ENCODE results near the gene CFI.
"Not testable (repeated sequence)": the region's sequence is repeated elsewhere in the genome, so short reads cannot be mapped to it uniquely, and the experiment has no call there.

CFI gene

DNA sequence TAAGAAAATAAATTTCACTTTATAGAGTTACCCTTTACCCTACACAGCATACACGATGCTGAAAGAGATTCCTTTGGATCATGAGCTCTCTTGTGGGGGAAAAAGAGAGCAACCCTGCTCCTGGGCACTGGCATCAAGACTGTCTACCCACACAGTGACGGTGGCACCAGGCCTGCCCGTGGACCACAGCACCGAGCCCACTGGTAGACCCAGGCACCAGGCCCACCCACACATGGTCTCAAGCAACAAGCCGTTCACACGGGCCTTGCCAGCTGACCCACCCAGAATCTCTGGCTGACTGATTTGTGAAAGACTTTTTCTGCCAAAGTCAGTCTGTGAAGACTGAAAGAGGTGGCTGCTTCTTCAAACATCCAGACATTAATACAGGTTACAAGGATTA lies 6.7 kb downstream of the CFI start:
- DNase-seq: no peak

DNA sequence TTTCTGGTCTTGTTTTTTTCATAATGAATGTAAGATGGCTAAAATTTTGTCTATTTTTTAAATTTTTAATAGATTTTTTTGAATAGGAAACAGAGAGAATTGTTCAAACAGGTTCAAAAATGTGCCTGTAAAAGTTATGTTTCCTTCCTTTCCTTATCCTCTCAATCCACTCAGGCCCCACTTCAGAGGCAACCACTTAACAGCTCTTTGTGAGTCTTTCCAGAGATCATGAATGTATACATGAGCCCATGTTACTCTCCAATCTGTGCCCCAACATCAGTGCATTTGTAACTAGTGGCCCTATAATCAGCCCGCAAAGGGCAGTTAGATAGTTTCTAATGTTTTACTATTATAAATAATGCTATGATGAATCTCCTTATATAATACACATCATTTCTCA lies 14.0 kb downstream of the CFI start:
- DNase-seq: no peak

DNA sequence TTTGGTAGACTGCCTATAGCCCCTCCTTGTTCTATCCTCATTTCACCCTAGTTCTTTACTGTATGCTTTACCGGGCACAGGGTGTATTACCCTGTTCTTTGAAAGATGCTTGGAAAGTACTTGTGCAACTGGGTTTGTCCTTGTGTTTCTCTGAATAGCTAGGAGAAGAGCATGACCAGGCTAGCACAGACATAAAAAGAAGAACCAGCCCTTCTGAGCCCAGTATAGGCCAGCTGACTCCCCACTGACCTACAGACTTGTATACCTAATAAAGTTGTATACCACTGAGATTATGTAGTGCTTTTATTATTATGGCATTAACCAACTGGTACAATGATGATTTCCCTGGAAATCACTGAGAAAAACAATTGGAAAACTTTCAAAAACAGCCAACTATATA lies 15.0 kb downstream of the CFI start:
- no peak for DNase-seq

DNA sequence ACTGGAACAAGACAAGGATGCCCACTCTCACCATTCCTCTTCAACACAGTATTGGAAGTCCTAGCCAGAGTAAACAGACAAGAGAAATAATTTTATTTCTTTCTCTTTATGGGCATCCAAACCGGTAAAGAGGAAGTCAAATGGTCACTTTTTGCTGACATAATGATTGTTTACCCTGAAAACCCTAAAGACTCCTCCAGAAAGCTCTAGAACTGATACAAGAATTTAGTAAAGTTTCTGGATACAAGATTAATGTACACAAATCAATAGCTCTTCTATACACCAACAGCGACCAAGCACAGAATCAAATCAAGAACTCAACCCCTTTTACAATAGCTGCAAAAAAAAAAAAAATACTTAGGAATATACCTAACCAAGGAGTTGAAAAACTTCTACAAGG lies 19.7 kb downstream of the CFI start:
- DNase-seq: not testable (repeated sequence)

DNA sequence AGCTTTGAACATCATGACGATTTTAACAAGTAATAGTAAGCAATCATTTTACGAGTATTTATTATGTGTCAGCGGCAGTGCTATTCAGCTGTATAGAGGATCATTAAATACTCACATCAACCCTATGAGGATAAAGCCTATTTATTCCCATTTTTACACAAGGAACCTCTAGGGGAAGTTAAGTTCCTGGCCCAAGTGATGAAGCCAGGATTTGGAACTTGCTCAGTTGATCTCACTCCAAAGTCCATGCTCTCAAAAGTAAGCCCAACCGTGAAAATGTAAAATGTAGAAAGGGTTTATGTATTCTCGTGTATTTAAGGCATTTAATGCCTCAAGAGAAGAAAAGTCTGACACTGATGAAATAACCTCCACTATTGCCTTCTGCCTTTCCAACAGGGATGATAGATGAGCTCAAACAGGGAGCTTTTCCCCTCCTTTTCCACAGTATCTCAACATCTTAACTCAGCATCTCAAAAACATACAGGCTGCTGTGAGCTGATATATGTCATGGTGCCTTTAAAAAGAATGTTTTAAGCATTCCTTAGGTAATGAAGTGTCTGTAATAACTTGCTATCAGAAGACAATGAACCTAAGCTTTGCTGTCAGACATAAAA lies 36.9 kb downstream of the CFI start:
- DNase-seq: no peak

DNA sequence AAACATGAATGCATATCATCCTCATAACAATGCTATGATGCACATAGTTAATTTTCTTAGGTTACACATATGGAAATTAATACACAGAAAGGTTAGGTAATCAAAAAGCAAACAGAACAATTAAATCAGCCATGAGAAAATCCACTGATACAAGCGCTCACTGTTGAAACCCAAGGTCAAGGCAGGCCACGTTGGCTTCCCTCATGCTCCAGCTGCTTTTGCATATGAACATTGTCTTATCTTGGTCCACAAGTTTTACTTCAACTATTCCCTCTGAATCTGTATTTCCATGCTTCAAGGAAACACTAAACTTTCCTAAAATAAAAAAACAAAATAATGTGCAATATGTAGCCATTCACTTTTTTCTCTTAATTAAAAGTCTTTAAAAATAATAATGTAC lies 37.4 kb downstream of the CFI start:
- DNase-seq: no peak

- DNase-seq: no peak
Measured at GRCh38 chr4:109760682-109761081, 41.1 kb downstream of the CFI start.

DNA sequence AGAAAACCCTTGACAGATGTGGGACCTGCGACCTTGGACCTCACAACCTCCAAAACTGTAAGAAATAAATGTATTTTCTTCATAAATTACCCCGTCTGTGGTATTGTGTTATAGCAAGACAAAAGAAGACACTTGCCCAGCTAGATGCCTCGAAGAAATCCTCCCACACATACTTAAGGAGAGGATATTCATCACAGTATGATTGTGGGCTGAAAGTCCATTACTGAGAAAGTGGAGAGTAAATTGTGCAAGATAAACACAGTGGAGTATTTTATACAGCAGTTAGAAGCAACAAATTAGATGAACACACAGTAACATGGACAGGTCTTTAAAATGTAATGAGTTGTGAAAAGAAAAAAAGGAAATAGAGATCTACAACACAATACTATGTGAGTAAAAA lies 46.1 kb downstream of the CFI start:
- no peak for DNase-seq

- DNase-seq: no peak
Measured at GRCh38 chr4:109754093-109754857, 47.5 kb downstream of the CFI start.

- DNase-seq: no peak
Measured at GRCh38 chr4:109752525-109752924, 49.3 kb downstream of the CFI start.

GRCh38 chr4:109751852-109752251 lies 49.9 kb downstream of the CFI start:
- no peak for DNase-seq

GRCh38 chr4:109750652-109751244 lies 51.1 kb downstream of the CFI start:
- DNase-seq: no peak

DNA sequence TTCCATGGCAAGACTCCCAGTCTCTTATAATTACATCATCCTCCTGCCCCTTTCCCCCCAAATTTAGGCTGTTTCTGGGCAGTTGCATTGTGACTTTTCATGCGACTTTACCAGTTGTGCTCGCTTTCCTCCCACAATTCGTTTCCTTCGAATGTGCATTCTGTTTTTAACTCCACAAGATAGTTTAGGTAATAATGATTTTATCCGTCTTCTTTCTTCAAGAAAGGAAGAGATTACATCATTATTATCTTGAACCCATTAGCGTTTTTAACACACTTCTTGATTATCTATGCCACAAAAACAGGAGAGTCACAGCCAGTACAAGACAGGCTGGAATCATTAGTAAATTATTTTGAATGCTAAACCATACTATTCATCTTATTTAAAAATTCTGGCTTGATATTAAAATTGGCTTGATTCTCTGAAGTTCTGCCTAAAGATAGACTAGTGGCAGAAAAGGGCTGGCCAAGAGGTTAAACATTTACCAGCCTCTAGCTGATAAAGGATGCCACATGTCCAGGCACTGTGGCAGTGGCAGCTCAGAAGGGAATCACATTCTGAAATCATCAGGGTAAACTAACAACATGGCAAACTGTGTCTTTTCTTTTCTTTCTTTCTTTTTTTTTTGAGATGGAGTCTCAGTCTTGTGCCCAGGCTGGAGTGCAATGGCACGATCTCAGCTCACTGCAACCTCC lies 52.3 kb downstream of the CFI start:
- no peak for DNase-seq

DNA sequence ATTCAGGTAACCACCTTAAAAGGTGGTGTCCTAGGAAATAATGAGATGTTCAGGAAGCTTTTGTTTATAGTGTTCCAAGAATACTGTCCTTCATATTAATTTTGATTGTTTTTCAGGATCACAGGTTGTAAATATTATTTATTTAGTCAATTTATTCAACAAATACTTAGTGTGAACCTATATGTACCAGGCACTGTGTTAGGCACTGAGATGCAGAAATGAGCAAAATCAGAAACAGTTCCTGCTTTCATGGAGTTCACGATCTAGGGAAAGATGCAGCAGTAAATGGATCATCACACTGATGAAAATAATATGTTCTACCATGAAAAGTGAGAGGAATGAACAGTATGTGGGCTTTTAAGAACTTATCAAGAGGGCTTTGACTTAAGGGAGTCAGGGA lies 53.7 kb downstream of the CFI start:
- no peak for DNase-seq

- DNase-seq: no peak
Measured at GRCh38 chr4:109746728-109747127, 55.1 kb downstream of the CFI start.

DNA sequence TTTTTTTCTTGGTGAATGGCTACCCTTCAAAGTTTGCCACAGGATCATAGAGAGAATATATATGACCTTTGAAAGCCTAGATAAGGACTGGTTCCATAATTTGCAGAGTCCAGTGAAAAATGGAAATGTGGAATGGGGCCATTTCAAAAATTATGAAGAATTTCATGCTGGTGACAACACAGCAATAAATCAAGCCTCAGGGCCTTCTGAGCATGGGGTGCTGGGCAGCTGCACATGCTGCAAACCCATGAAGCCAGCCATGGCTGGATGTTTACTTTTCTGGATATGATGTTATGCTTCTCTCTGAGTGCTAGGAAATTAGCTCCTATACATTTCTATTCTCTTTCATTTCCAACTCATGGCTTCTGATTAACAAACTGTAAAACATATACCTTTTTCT lies 56.0 kb downstream of the CFI start:
- DNase-seq: no peak

DNA sequence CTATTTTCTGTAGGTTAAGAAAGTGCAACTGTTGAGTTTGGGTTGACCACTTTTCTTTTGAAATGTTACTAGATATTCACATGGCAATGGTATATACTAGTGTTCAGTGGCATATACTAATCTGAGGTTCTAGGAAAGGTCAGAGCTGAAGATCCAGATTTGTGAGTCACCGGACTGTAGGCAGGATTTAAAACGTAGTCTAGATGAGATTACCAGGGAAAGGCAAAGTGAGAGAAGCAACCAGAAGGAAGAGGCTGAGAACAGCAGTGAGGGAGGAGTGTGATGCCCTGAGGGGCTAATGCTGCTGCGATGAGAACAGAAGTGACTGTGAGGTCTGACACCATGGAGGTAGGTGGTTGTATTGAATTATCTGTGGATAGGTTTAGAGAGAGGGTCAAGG lies 62.3 kb downstream of the CFI start:
- DNase-seq: no peak

DNA sequence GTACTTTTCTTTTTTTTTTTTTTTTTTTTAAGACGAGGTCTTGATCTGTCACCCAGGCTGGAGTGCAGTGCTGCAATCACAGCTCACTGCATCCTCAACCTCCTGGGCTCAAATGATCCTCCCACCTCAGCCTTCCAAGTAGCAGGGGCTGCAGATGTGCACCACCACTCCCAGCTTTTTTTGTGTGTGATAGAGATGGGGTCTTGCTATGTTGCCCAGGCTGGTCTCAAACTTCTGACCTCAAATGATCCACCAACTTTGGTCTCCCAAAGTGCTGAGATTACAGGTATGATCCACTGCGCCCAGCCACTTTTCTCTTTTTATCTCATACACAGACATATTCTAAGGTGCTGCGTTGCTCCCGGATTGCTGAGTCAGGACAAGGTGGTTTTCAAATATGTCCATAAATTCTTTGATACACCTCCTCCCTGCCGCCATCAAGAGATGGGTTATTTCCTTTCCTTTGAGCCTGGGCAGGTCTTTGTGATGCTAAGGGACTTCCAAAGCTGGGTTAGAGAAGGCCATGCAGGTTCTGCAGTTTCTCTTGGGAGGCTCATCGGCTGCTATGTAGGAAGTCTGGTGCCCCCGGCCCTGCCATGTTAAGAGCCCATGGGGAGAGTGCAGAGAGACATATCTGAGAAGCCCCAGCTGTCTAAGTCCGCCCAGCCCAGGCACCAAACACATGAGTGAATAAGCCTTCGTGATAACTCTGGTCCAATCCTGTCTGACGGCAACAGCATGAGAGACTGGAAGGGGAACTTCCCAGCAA lies 63.5 kb downstream of the CFI start:
- DNase-seq: no peak

- DNase-seq: no peak
Measured at GRCh38 chr4:109735566-109736365, 66.0 kb downstream of the CFI start.

- DNase-seq: no peak
Measured at GRCh38 chr4:109733728-109734127, 68.1 kb downstream of the CFI start.

DNA sequence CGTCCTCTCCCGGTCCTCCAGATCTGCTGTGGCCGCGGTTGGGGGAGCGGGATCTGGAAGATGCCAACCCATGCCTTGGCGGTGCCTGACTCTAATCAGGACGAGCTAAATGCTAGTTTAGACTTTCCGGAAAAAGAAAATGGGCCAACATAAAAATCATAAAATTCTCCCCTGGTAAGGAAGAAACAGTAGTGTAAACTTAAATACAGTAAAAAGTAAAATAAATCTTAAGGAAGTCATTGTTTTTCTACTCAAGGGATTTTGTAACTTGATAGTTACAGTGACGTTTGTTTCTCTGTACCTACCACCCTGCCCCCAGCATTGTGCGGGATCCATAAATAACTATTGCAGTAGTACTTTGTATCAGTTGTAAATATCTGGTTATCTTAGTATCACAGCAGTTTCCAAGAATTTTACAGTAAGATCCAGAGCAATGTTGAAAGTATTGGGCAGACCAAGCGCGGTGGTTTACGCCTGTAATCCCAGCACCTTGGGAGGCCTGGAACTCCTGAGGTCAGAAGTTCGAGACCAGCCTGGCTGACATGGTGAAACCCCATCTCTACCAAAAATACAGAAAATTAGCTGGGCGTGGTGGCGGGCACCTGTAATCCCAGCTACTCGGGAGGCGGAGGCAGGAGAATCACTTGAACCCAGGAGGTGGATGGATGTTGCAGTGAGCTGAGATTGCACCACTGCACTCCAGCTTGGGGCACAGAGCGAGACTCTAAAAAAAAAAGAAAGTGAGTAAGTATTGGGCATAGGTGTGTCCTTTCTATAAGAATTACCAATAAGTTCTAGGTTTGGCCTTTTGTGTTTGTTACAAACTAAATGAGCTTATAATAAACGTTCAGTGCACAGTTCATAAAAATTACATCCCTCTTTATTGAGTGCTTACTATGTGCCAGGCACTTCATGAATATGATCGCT lies 70.9 kb downstream of the CFI start:
- DNase-seq: no peak
